ENCODE data around the gene S100A6. TPM values are rescaled to one million over a fixed set of nuclear protein-coding genes. Genes with fewer than 3 reads are reported as not detected.
"Not testable (repeated sequence)": the region's sequence is repeated elsewhere in the genome, so short reads cannot be mapped to it uniquely, and the experiment has no call there.

The S100A6 gene
- polyA plus RNA-seq (2012; ENCODE audit: missing spikeins) = 24.7 TPM

DNA sequence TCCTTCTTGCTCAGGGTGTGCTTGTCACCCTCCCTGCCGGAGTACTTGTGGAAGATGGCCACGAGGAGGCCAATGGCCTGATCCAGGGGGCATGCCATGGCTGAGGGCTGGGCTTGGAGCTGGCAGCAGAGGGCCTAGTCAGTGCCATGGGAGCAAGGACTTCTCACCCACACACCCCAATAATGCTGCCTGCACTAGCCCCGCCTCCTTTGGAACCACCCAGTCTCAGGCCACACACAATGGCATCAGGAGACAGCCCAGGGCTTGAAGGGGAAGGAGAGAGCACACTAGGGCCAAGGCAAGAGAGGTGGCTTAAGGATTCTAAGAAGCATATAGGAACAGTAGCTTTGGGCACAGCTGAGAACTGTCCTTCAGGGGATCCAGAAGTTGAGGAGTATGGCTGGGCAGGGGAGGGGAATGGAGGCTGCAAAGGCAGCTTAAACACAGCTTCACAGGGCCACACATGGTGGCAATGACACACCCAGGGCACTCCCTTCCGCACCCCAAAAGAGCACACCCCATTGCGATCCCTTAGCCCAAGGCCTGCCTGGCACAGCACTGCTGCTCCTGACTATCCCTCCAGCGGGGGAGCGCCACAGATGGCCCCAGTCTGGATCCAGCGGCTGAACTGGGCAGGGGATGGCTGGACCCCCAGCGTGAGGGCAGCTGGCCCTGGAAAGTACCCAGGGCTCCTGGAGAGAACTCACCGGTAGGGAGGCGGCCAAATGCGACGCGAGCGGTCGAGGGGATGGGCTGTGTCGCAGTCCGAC is at the start of gene S100A6:
Gene S100A6 (minus strand): TSS at position 750 of the 770 bp plus-strand sequence. CDS start 652 bp downstream, at position 98.
- TF ChIP-seq TAF1 (IDR thresholded peaks at IDR 0.05; ENCODE audit: borderline replicate concordance, low read depth, low read length) (no peak), POLR2AphosphoS5 (IDR thresholded peaks at IDR 0.05; ENCODE audit: low read depth, low read length) (no peak), POLR2A (IDR thresholded peaks at IDR 0.05; ENCODE audit: low read depth, low read length) (no peak)
- FAIRE-seq = no peak
- DNase-seq (ENCODE audit: insufficient read length) = no peak

DNA sequence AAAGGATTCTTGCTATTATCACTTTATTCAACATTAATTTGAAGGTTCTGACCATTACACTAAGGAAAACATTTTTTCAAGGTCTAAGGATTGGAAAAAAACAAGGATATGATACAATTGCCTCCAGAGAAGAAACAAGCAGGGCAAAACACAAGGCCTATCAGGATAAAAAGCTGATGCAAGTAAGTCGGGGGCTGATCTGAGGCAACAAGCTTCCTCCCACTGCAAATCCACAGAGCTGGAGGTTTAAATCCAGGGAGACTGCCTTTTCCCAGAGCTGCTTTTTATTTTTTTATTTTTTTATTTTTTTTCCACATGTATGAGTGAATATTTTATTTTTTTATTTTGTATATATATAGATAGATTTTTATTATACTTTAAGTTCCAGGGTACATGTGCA is 49.2 kb upstream of the S100A6 start:
- no peak for DNase-seq (ENCODE audit: insufficient read length)
- no peak for FAIRE-seq
- TF ChIP-seq POLR2AphosphoS5 (IDR thresholded peaks at IDR 0.05; ENCODE audit: low read depth, low read length) (no peak), TAF1 (IDR thresholded peaks at IDR 0.05; ENCODE audit: borderline replicate concordance, low read depth, low read length) (no peak)

DNA sequence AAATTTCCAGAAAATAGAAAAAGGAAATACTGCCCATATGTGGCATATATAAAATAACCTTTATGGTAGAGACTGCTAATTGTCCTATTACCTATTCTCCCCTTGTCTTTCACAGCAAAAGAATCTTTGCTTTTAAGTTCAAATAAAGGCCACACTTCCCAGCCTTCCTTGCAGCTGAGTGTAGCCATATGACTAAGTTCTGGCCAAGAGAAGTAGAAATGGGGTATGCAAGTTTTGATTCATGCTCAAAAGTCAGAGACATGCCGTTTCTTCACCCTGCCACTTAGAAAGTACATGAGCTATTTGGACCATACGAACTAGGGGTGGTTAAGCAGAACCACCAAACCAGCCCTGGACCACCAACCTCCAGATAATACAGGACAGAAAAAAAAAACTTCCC is 48.2 kb upstream of the S100A6 start:
- FAIRE-seq (no peak), DNase-seq (ENCODE audit: insufficient read length) (no peak)
- TF ChIP-seq POLR2AphosphoS5 (IDR thresholded peaks at IDR 0.05; ENCODE audit: low read depth, low read length) = no peak
- TF ChIP-seq TAF1 (IDR thresholded peaks at IDR 0.05; ENCODE audit: borderline replicate concordance, low read depth, low read length) = no peak
- TF ChIP-seq POLR2A (IDR thresholded peaks at IDR 0.05; ENCODE audit: low read depth, low read length) = no peak

DNA sequence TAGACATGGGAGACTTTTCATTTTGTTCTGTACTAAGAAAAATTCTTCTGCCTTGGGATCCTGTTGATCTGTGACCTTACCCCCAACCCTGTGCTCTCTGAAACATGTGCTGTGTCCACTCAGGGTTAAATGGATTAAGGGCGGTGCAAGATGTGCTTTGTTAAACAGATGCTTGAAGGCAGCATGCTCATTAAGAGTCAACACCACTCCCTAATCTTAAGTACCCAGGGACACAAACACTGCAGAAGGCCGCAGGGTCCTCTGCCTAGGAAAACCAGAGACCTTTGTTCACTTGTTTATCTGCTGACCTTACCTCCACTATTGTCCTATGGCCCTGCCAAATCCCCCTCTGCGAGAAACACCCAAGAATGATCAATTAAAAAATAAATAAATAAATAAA is 47.7 kb upstream of the S100A6 start:
- not testable (repeated sequence) for FAIRE-seq; DNase-seq (ENCODE audit: insufficient read length)

DNA sequence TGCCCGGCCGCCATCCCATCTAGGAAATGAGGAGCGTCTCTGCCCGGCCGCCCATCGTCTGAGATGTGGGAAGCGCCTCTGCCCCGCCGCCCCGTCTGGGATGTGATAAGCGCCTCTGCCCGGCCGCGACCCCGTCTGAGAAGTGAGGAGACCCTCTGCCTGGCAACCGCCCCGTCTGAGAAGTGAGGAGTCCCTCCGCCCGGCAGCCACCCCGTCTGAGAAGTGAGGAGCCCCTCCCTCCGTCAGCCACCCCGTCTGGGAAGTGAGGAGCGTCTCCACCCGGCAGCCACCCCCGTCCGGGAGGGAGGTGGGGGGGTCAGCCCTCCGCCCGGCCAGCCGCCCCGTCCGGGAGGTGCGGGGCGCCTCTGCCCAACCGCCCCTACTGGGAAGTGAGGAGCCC is 47.0 kb upstream of the S100A6 start:
- not testable (repeated sequence) for FAIRE-seq; DNase-seq (ENCODE audit: insufficient read length)

DNA sequence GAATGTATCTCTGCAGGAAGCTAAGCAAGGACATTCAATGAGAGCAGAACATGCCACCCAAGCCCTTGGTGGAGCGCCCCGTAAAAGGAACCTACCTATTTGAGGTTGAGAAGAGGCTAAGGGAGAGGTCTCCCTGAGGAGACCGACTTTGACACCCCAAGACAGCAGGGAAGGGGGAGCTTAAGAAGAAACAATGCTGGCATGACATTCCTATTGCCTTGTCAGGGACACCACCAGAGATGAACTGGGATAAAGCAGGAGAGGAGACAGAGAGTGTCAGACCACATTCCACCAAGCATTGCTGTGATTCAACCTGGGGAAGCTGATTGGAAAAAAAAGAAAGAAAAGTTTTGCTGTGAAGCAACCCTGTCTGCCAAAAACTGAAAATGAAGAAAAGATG is 43.1 kb upstream of the S100A6 start:
- DNase-seq (ENCODE audit: insufficient read length) (no peak), FAIRE-seq (no peak)
- no peak for TF ChIP-seq POLR2AphosphoS5 (IDR thresholded peaks at IDR 0.05; ENCODE audit: low read depth, low read length)
- TF ChIP-seq POLR2A (IDR thresholded peaks at IDR 0.05; ENCODE audit: low read depth, low read length) = no peak
- no peak for TF ChIP-seq TAF1 (IDR thresholded peaks at IDR 0.05; ENCODE audit: borderline replicate concordance, low read depth, low read length)

DNA sequence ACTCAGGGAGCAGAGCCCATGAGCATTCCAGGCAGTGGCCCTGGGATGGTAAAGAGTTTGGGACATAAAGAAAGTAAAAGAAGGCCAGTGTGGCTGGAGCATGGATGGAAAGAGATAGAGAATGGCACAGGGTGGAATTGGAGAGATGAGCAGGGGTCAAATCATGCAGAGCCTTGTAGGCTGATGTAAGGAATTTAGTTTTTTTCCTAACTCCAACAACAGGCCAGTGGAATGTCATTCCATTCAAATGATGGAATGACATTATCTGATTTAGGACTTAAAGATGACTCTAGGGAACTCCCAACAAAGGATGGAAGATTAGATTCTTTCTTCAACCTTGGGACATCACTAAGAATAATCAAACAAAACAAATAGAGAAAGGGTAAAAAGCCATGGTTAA is 42.7 kb upstream of the S100A6 start:
- no peak for DNase-seq (ENCODE audit: insufficient read length)
- TF ChIP-seq POLR2AphosphoS5 (IDR thresholded peaks at IDR 0.05; ENCODE audit: low read depth, low read length) (no peak), TAF1 (IDR thresholded peaks at IDR 0.05; ENCODE audit: borderline replicate concordance, low read depth, low read length) (no peak), POLR2A (IDR thresholded peaks at IDR 0.05; ENCODE audit: low read depth, low read length) (no peak)
- FAIRE-seq = no peak

DNA sequence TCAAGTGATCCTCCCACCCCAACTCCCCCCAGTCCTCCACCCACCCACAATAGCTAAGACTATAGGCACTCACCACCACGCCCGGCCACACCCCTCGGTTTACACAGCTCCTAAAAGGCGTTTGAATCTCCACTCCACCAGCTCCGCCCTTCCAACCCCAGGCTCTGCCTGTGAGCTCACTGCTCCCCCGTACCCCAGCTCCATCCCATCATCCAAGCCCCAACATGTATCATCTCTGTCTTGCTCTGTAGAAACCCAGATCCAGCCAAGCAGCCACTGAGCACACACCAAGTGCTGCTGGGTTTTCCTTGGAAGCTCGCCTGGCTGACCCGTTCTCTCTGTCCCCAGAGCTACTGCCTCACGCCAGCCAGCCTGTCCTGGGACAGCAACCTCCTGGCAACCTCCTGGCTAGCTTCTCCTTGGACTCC is 41.8 kb upstream of the S100A6 start:
- no peak for FAIRE-seq
- TF ChIP-seq POLR2AphosphoS5 (IDR thresholded peaks at IDR 0.05; ENCODE audit: low read depth, low read length) (no peak), POLR2A (IDR thresholded peaks at IDR 0.05; ENCODE audit: low read depth, low read length) (no peak), TAF1 (IDR thresholded peaks at IDR 0.05; ENCODE audit: borderline replicate concordance, low read depth, low read length) (no peak)
- DNase-seq (ENCODE audit: insufficient read length) = no peak

DNA sequence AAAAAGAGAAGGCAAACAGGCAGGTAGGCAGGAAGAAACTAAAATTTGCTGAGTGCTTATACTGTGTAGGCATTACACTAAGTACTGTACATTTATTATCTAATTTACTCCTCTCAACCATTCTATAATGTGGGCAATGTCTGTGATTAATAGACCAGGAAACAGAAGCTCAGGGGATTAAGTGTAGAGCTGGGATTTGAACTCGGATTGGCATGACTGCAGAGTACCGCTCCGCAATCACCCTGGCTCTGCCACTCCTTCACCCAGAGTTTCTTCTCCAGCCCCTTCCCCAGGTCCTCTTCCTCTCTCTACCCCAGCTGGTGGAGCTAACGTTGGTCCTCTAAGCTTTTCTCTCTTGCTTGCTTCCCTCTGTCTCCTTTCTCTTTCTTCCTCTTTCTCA is 41.3 kb upstream of the S100A6 start:
- no peak for FAIRE-seq
- no peak for TF ChIP-seq POLR2AphosphoS5 (IDR thresholded peaks at IDR 0.05; ENCODE audit: low read depth, low read length)
- TF ChIP-seq TAF1 (IDR thresholded peaks at IDR 0.05; ENCODE audit: borderline replicate concordance, low read depth, low read length) = no peak
- no peak for TF ChIP-seq POLR2A (IDR thresholded peaks at IDR 0.05; ENCODE audit: low read depth, low read length)
- DNase-seq (ENCODE audit: insufficient read length) = no peak

DNA sequence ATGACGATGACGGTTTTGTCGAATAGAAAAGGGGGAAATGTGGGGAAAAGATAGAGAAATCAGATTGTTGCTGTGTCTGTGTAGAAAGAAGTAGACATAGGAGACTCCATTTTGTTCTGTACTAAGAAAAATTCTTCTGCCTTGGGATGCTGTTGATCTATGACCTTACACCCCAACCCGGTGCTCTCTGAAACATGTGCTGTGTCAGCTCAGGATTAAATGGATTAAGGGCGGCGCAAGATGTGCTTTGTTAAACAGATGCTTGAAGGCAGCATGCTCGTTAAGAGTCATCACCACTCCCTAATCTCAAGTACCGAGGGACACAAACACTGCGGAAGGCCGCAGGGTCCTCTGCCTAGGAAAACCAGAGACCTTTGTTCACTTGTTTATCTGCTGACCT is 39.7 kb upstream of the S100A6 start:
- DNase-seq (ENCODE audit: insufficient read length); FAIRE-seq: not testable (repeated sequence)

DNA sequence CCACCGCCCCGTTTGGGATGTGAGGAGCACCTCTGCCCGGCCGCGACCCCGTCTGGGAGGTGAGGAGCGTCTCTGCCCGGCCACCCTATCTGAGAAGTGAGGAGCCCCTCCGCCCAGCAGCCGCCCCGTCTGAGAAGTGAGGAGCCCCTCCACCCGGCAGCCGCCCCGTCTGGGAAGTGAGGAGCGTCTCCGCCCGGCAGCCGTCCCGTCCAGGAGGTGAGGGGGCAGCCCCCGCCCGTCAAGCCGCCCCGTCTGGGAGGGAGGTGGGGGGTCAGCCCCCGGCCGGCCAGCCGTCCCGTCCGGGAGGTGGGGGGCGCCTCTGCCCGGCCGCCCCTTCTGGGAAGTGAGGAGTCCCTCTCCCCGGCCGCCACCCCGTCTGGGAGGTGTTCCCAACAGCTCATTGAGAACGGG is 39.3 kb upstream of the S100A6 start:
- FAIRE-seq; DNase-seq (ENCODE audit: insufficient read length): not testable (repeated sequence)

DNA sequence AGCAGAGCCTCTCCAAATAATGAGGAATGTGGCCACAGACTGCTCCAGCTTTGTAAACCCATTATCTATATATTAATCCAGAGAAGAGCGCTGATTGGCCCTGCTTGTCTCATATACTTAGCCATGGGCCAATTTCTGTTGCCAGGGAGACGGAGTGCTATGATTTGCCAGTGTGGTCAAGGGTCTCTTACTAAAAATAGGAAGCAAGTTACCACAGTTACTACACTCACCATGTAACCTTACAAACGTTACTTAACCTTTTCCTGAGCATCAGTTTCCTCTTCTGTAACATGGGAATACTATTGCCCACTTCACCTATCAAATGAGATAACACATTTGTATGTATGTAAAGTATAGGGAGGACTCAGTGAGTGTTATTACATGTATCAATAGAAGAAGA is 37.6 kb upstream of the S100A6 start:
- TF ChIP-seq POLR2AphosphoS5 (IDR thresholded peaks at IDR 0.05; ENCODE audit: low read depth, low read length) = no peak
- no peak for TF ChIP-seq TAF1 (IDR thresholded peaks at IDR 0.05; ENCODE audit: borderline replicate concordance, low read depth, low read length)
- no peak for TF ChIP-seq POLR2A (IDR thresholded peaks at IDR 0.05; ENCODE audit: low read depth, low read length)
- no peak for DNase-seq (ENCODE audit: insufficient read length)
- FAIRE-seq = no peak

DNA sequence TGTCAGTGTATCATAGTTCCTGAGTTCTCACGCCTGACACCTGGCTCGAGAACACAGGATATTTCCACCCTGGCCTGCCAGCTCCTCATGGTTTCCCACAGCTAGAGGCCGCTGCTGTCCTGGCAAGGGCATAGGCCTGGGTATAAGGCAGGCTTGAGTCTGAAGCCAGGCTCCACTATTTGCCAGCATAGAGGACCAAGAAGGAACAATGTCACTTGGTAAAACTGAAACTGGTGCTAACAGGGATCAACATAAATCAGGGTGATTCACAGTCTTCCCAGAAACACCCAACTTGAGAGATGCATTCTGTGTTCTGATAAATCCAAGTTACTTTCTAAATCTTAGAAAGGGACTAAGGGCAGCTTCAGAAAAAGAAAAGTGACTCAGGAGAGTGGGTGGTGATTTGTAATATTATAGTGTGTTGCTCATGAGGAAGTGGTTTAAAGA is 36.8 kb upstream of the S100A6 start:
- DNase-seq (ENCODE audit: insufficient read length) (no peak), FAIRE-seq (no peak)
- TF ChIP-seq POLR2A (IDR thresholded peaks at IDR 0.05; ENCODE audit: low read depth, low read length) (no peak), POLR2AphosphoS5 (IDR thresholded peaks at IDR 0.05; ENCODE audit: low read depth, low read length) (no peak), TAF1 (IDR thresholded peaks at IDR 0.05; ENCODE audit: borderline replicate concordance, low read depth, low read length) (no peak)

Measured in GM12892 (cell line).